HG03558 (cell line): Measurements from ENCODE around the gene LTBP3.

Experiments used
- ATAC-seq: cut with Tn5 transposase; IDR thresholded peaks from one replicate; pipeline ENCODE4 v1.9.1; 2021; ENCODE audit warnings: moderate number of reproducible peaks; ENCODE audit not compliant: unreplicated experiment; ENCODE audit errors: extremely low read depth

The LTBP3 gene

DNA sequence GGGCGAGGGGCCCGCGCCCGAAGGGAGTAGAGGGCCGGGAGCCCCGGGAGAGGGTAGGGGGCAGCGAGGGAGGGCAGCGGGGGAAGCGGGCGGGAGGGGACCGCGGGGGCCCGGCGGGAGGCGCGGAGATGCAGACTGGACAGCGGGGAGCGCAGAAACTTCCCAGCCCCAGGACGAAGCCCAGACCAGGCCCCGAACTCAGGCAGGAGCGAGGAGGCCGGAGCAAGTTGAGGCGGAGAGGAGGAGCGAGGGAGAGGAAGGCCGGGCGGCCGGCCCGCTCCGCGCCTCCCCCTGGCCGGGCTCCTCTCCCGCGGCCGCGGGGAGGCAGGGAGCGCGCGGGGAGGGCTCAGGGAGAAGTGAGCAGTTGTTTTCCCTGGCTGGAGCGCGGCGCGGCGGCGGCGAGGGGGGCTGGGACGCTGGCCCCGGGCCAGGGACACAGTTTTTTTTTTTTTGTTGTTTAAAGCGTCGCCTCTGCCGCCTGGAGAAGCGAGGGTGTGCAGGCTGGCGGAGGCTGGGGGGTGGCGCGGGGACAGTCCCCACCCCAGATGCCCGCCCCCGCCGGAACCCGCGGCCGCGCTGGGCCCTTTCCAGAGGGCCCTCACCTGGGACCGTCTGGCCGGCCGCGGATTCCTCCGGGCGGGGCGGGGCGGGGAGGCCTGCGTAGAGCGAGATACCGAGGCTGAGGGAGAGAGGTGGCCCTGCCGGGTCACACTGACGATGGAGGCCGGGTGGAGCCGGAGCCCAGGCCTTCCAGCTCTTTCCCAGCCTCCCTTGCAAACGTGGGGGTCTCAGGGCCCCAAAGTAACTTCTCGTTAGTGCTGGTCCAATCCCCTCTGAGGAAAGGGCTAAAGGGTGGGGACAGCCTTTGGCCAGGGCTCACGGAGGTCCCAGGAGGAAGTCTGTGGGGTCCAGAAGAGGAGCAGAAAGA, at the start of gene LTBP3:
Gene LTBP3, minus strand, starts transcription at position 358 of the 928 bp plus-strand sequence. CDS start 400 bp downstream, outside the sequence.
- ATAC-seq = no peak

DNA sequence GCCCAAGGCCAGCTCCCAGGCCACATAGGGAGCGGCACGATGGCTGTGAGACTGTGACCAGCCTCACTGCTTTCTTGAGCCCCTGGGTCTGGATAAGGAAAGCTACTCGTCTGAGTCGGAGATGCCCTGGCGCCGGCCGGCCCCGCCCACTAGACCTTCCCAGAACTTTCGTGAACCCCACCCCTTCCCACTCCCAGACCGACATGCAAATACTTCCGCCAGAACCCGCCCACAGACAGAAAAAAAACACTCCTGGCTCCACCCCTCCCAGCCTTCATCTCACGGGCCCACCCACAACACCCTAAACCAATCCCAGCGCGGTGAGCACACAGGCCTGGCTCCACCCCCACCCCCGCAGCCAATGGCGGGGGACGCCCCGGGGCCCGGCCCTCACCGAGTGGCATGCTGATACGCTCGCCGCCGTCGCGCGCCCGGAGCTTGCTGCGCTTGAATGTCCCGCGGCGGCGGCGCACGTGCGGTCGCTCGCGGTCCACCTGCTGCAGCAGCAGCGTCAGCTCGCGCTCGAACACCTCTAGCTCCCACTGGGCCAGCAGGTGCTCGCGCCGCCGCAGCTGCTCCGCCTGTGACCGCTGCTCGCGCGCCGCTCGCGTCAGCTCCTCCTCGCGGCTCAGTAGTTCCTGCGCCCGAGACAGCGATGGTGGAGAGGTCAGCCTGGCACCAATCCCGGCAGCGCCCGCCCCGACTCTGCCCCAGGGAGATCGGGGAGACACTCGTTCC, 48.9 kb upstream of the LTBP3 start:
- no peak for ATAC-seq

DNA sequence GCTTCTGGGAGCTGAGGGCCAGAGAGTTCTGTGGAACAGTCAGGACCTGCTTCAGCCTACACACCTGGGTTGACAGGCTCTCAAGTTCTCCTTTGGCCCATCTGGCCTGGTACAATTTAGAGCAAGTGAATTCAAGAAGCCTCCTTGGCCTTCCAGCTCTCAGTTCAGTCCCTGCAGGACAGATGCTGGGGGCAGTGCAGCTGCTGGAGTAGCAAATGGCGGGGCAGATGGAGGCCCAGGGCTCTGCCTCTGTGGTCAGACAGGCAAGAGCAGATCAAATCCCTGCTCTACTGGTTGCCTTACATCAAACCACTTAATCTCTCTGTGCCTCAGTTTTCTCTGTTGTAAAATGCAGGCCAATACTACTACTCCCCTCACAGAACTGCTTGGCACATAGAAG, 46.1 kb upstream of the LTBP3 start:
- ATAC-seq = no peak

GRCh38 chr11:65599955-65600246, 41.7 kb upstream of the LTBP3 start:
- no peak for ATAC-seq

DNA sequence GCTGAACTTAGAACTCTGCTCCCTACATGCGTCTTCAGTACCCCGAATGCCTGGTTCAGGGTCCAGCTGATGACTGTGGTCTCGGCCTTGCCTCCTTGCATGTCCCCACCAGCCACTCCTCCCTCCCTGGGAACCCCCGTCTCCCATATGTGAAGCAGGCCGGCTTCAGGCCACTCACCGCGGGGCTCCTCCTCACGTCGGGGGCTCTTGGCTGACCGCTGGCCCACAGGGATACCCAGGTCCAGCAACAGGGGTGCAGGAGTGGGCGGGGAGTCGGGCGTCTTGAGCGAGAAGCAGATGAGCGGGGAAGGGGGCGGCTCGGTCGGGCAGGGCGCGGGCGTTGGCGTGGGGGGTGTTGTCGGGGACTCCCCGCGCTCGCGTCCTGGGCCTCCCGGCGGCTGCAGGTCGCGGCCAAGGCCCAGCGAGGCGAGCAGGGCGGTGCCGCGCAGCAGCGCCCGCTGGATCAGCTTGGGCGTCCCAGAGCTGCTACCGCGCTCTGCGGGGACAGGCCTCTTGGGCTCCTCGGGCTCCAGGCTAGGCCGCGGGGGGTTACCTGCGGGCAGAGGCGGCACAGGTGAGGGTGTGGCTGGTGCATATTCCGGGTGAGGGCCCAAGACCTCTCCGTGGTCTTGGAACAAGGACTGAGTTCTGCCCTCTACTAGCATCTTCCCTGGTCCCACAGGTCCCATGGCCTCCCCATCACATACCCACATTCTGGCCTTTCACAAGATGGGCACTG, 41.2 kb upstream of the LTBP3 start:
- no peak for ATAC-seq

- ATAC-seq = no peak
These were observed 40.1 kb upstream of the LTBP3 start for GRCh38 chr11:65598258-65598699.

- ATAC-seq = no peak
These were observed 38.4 kb upstream of the LTBP3 start for GRCh38 chr11:65596520-65596919.

GRCh38 chr11:65595543-65596281, 37.6 kb upstream of the LTBP3 start, which contains the start of gene KCNK7:
KCNK7 (minus strand) TSS chr11:65595800; CDS start chr11:65595772, 28 bp downstream.
- no peak for ATAC-seq

GRCh38 chr11:65595131-65595530, 37.0 kb upstream of the LTBP3 start:
- ATAC-seq = no peak

- no peak for ATAC-seq
These were observed 35.6 kb upstream of the LTBP3 start for GRCh38 chr11:65593518-65594414.

- ATAC-seq = no peak
These were observed 34.8 kb upstream of the LTBP3 start for GRCh38 chr11:65592858-65593517.

DNA sequence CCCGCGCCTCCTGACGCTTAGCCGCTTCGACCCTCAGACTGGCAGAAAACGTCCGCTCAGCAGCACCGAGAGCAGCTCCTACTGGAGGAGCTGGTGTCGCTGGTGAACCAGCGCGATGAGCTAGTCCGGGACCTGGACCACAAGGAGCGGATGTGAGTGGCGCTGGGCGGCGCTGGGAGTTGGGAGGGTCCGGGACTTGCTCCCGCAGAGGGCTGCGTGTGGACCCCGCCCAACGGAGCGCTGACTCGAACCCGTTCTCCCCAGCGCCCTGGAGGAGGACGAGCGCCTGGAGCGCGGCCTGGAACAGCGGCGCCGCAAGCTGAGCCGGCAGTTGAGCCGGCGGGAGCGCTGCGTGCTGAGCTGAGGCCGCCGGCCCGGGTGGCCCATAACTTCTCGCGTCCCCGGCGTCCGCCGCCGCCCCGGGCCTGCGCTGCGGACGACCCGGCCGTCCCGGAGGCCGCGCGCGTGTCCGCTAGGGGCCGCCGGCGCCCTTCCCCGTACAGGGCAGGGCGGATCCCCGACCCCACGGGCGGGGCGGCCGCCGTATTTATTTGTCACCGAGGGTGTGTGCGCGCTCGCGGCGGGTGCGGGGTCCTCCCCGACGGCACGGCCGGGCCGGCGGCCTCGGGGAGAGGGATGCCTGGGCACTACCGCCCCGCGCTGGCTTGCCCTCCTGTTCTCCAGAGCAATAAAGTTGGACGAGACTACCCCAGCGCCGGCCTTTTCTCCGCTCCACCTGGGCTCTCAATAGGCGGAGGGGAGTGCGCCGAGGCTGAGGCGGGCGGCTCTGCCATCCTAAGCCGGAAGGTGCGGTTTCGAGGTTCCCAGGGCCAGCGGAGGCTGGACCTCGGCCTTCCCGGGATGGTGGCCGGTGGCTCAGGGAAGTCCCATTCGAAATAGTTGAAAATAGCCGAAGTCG, 34.0 kb upstream of the LTBP3 start:
- no peak for ATAC-seq

- ATAC-seq = no peak
These were observed 32.1 kb upstream of the LTBP3 start for GRCh38 chr11:65590240-65590738.

GRCh38 chr11:65589444-65590239, 31.5 kb upstream of the LTBP3 start:
- ATAC-seq = no peak

GRCh38 chr11:65588199-65589054, 30.3 kb upstream of the LTBP3 start:
- peak; percentile 46 for ATAC-seq

DNA sequence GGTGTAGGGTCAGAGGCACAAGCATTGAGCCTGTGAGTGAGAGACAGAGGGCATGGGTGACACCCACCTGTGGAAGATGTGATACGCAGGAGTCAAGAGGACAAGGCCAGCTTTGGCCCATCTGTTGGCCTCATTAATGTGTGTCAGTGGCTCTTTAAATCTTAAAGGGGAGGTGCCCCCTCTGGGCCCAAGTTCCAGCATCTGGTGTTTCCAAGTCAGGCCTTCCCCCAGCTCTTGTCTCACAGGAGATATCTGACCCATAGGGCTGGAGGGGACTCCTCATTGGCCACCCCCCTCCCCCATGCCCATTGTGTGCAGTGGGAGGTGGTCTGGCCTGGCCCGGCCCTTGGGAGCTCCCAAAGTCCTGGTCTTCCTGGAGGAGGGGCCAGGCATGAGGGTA, 28.5 kb upstream of the LTBP3 start:
- no peak for ATAC-seq
